A549 (cell line): ENCODE data around the gene BPI. TPM values are rescaled to one million over a fixed set of nuclear protein-coding genes. Genes with fewer than 3 reads are reported as not detected.
A peak's percentile ranks its signal among the peaks of the same experiment; 100 is the strongest.

ENCODE experiments used
- ATAC-seq, 2 experiments: fragments of 200-7000 bp in 1 of 2; fragments of >200 bp in 1 of 2; cut with Nextera tagmentation in 1 of 2; cut with Tn5 transposase in 1 of 2; 3 replicates each; pipeline versions ENCODE4 v1.8.0 to v1.9.1; 2018 to 2020; ENCODE audit warnings: mild to moderate bottlenecking in 1 of 2, moderate library complexity in 1 of 2
- CTCF ChIA-PET: fragments of 300-600 bp; sonication (Branson Sonifier 250); formaldehyde crosslinking; extraction: SDS; loops from one replicate; lab custom pipeline; 2021; ENCODE audit warnings: antibody characterized with exemption, inconsistent platforms; lab: Yijun Ruan, JAX
- POLR2A ChIA-PET: fragments of 350-600 bp; formaldehyde crosslinking; extraction: SDS; loops from one replicate; lab custom pipeline; 2021; ENCODE audit warnings: antibody characterized with exemption, inconsistent platforms; lab: Yijun Ruan, JAX
- DNase-seq, 2 experiments: peaks; one replicate each; pipeline versions ENCODE4 v3.0.0 to v3.0.0-alpha.2; 2011 to 2016; ENCODE audit warnings: low read depth in 1 of 2, low spot score in 1 of 2
- FAIRE-seq: peaks from 2 replicates; lab custom pipeline; 2011; peaks lifted over from hg19 to GRCh38; lab: Jason Lieb, UNC
- H3K27ac ChIP-seq, 2 experiments: fragments of >200 bp; sonication (Bioruptor Twin); formaldehyde crosslinking; 3 replicates each; pipeline ENCODE4 v1.5.1; 2016 to 2017
- H3K4me1 ChIP-seq: fragments of >200 bp; sonication (Bioruptor Twin); formaldehyde crosslinking; 3 replicates; pipeline ENCODE4 v1.6.1; 2016
- H3K4me2 ChIP-seq: fragments of >200 bp; sonication (Bioruptor Twin); formaldehyde crosslinking; 3 replicates; pipeline ENCODE4 v1.6.1; 2016
- H3K4me3 ChIP-seq: fragments of >200 bp; sonication (Bioruptor Twin); formaldehyde crosslinking; 3 replicates; pipeline ENCODE4 v1.5.1; 2016
- H3K9me3 ChIP-seq: fragments of >200 bp; sonication (Bioruptor Twin); formaldehyde crosslinking; 3 replicates; pipeline ENCODE4 v1.6.1; 2016
- BHLHE40 ChIP-seq: IDR thresholded peaks from 2 replicates; pipeline ENCODE4 v1.6.1; 2012; ENCODE audit warnings: low read depth, low read length, inconsistent platforms
- CBX2 ChIP-seq: fragments of 200-600 bp; sonication (generic); IDR thresholded peaks from 2 replicates; pipeline ENCODE4 v1.6.1; 2016; ENCODE audit warnings: low read depth, mild to moderate bottlenecking, borderline replicate concordance
- CEBPB ChIP-seq, 2 experiments: fragments of >200 bp in 1 of 2; sonication (Bioruptor Twin) in 1 of 2; formaldehyde crosslinking in 1 of 2; IDR thresholded peaks; 2 replicates each; pipeline ENCODE4 v1.6.1; 2012 to 2016
- CHD2 ChIP-seq: fragments of 150-350 bp; IDR thresholded peaks from 2 replicates; pipeline ENCODE4 v1.6.1; 2014; ENCODE audit warnings: low read length; ENCODE audit not compliant: partially characterized antibody
- EHF ChIP-seq: fragments of 250-450 bp; sonication (Bioruptor Pico); IDR thresholded peaks from 2 replicates; pipeline ENCODE4 v1.5.0; 2020; ENCODE audit warnings: mild to moderate bottlenecking
- FOSB ChIP-seq: fragments of 250-450 bp; sonication (Bioruptor Pico); IDR thresholded peaks from 2 replicates; pipeline ENCODE4 v1.5.0; 2020; ENCODE audit warnings: mild to moderate bottlenecking, moderate library complexity
- FOSL2 ChIP-seq, 2 experiments: fragments of 450-650 bp in 1 of 2; fragments of >200 bp in 1 of 2; sonication (Bioruptor Twin) in 1 of 2; formaldehyde crosslinking; IDR thresholded peaks; 2 replicates each; pipeline versions ENCODE4 v1.5.0 to v1.6.1; 2016 to 2020; ENCODE audit warnings: mild to moderate bottlenecking in 1 of 2, moderate library complexity in 1 of 2
- FOXS1 ChIP-seq: fragments of 250-450 bp; sonication (Bioruptor Pico); IDR thresholded peaks from 2 replicates; pipeline ENCODE4 v1.5.0; 2020; ENCODE audit warnings: mild to moderate bottlenecking, moderate library complexity
- GATA3 ChIP-seq: IDR thresholded peaks from 2 replicates; pipeline ENCODE4 v1.6.1; 2012; ENCODE audit warnings: borderline replicate concordance
- HDAC2 ChIP-seq: fragments of 200-600 bp; sonication (generic); IDR thresholded peaks from 2 replicates; pipeline ENCODE4 v1.6.1; 2016
- HOXB13 ChIP-seq: fragments of 250-450 bp; sonication (Bioruptor Pico); IDR thresholded peaks from 2 replicates; pipeline ENCODE4 v1.5.0; 2020; ENCODE audit warnings: low read depth, mild to moderate bottlenecking, moderate library complexity
- HOXB5 ChIP-seq: fragments of 250-450 bp; sonication (Bioruptor Pico); IDR thresholded peaks from 2 replicates; pipeline ENCODE4 v1.5.0; 2020; ENCODE audit warnings: mild to moderate bottlenecking, moderate library complexity
- KDM1A ChIP-seq: fragments of 200-600 bp; sonication (generic); IDR thresholded peaks from 2 replicates; pipeline ENCODE4 v1.6.1; 2016; ENCODE audit warnings: low read depth, mild to moderate bottlenecking
- MAFK ChIP-seq: fragments of 450-650 bp; IDR thresholded peaks from 2 replicates; pipeline ENCODE4 v1.6.1; 2014; ENCODE audit not compliant: partially characterized antibody
- MAZ ChIP-seq: fragments of 150-350 bp; IDR thresholded peaks from 2 replicates; pipeline ENCODE4 v1.6.1; 2014; ENCODE audit warnings: antibody characterized with exemption, low read depth, low read length, borderline replicate concordance
- MYC ChIP-seq: IDR thresholded peaks from 2 replicates; pipeline ENCODE4 v1.6.1; 2012; ENCODE audit warnings: mild to moderate bottlenecking, inconsistent platforms, low read length, improper control_type of control experiment, borderline replicate concordance
- NFE2L2 ChIP-seq: fragments of 150-350 bp; conservative IDR thresholded peaks from 2 replicates; pipeline ENCODE4 v1.6.1; 2014; ENCODE audit warnings: low read length
- NPAS2 ChIP-seq: fragments of 250-450 bp; sonication (Bioruptor Pico); IDR thresholded peaks from 2 replicates; pipeline ENCODE4 v1.8.0; 2022; ENCODE audit warnings: mild to moderate bottlenecking, moderate library complexity, borderline replicate concordance
- PHF8 ChIP-seq: fragments of 200-600 bp; sonication (generic); IDR thresholded peaks from 2 replicates; pipeline ENCODE4 v1.6.1; 2016; ENCODE audit warnings: low read depth, mild to moderate bottlenecking, antibody characterized with exemption, moderate library complexity, borderline replicate concordance
- RNF2 ChIP-seq: fragments of 200-600 bp; sonication (generic); IDR thresholded peaks from 2 replicates; pipeline ENCODE4 v1.6.1; 2016; ENCODE audit warnings: low read depth, mild to moderate bottlenecking, antibody characterized with exemption, moderate library complexity, borderline replicate concordance
- SMC3 ChIP-seq: fragments of >200 bp; sonication (Bioruptor Twin); formaldehyde crosslinking; IDR thresholded peaks from 3 replicates; pipeline ENCODE4 v1.6.1; 2018; ENCODE audit warnings: inconsistent platforms
- TP53 ChIP-seq: fragments of 250-450 bp; sonication (Bioruptor Pico); IDR thresholded peaks from 2 replicates; pipeline ENCODE4 v1.5.0; 2021; ENCODE audit warnings: mild to moderate bottlenecking, moderate library complexity
- ZFP36 ChIP-seq: fragments of 450-650 bp; IDR thresholded peaks from 2 replicates; pipeline ENCODE4 v1.6.1; 2014; ENCODE audit warnings: borderline replicate concordance; ENCODE audit not compliant: partially characterized antibody
- WGBS: methylation state at CpG from one replicate; pipeline ENCODE4 v1.1.6; 2017; ENCODE audit errors: missing lambda C conversion rate; 5-methylcytosine and 5-hydroxymethylcytosine counted together
- polyA plus RNA-seq, 4 experiments: library from polyadenylated mRNA; depleted of rRNA in 3 of 4; stranded (reverse); fragments of >200 nt; fragmentation: RNase III in 1 of 4; extraction: RNeasy Plus Mini Kit Qiagen cat#74134 plus additional on column Dnase treatment in 1 of 4; gene quantifications; 2 replicates in 3 of 4; 3 replicates in 1 of 4; pipeline ENCODE4 v1.2.3, GENCODE V29; 2011 to 2017
- TF ChIP-seq, protein P1 (sequence below): fragments of 200-600 bp; sonication (generic); IDR thresholded peaks from 2 replicates; pipeline ENCODE4 v1.6.1; 2016; ENCODE audit warnings: antibody characterized with exemption, mild to moderate bottlenecking, moderate library complexity
- TF ChIP-seq, protein P2 (sequence below): IDR thresholded peaks from 2 replicates; pipeline ENCODE4 v1.6.1; 2012

Gene BPI
- polyA plus RNA-seq, 2 of the 4 experiments (the other 2 are of a cell fraction) = not detected

DNA sequence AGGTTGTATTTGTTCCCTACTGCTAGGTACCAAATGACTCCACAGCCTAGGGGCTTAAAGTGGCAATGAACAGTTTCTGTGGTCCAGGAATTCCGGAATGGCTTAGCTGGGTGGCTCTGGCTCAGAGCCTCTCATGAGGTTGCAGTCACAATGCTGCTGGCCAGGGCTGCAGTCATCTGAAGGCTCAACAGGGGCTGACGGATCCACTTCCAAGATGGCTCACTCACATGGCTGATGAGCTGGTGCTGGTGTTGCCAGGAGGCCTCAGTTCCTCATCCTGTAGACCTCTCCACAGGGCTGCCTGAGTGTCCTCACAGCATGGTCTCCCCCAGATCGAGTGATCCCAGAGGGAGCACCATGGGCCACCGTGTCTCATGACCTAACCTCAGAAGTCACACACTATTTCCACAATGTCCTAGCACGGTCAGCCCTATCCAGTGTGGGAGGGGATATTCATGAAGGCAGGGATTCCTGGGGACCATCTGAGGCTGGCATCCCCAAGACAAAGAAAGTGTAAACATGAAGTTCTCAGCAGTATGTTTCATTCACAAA is 19.0 kb upstream of the BPI start (continued):
- TF ChIP-seq, protein P1, sequence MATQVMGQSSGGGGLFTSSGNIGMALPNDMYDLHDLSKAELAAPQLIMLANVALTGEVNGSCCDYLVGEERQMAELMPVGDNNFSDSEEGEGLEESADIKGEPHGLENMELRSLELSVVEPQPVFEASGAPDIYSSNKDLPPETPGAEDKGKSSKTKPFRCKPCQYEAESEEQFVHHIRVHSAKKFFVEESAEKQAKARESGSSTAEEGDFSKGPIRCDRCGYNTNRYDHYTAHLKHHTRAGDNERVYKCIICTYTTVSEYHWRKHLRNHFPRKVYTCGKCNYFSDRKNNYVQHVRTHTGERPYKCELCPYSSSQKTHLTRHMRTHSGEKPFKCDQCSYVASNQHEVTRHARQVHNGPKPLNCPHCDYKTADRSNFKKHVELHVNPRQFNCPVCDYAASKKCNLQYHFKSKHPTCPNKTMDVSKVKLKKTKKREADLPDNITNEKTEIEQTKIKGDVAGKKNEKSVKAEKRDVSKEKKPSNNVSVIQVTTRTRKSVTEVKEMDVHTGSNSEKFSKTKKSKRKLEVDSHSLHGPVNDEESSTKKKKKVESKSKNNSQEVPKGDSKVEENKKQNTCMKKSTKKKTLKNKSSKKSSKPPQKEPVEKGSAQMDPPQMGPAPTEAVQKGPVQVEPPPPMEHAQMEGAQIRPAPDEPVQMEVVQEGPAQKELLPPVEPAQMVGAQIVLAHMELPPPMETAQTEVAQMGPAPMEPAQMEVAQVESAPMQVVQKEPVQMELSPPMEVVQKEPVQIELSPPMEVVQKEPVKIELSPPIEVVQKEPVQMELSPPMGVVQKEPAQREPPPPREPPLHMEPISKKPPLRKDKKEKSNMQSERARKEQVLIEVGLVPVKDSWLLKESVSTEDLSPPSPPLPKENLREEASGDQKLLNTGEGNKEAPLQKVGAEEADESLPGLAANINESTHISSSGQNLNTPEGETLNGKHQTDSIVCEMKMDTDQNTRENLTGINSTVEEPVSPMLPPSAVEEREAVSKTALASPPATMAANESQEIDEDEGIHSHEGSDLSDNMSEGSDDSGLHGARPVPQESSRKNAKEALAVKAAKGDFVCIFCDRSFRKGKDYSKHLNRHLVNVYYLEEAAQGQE = no peak
- TF ChIP-seq FOSB (CRISPR knock-in tag) = no peak
- TF ChIP-seq HOXB13 = no peak
- TF ChIP-seq CBX2 = no peak
- TF ChIP-seq TP53 (CRISPR knock-in tag) = no peak

DNA sequence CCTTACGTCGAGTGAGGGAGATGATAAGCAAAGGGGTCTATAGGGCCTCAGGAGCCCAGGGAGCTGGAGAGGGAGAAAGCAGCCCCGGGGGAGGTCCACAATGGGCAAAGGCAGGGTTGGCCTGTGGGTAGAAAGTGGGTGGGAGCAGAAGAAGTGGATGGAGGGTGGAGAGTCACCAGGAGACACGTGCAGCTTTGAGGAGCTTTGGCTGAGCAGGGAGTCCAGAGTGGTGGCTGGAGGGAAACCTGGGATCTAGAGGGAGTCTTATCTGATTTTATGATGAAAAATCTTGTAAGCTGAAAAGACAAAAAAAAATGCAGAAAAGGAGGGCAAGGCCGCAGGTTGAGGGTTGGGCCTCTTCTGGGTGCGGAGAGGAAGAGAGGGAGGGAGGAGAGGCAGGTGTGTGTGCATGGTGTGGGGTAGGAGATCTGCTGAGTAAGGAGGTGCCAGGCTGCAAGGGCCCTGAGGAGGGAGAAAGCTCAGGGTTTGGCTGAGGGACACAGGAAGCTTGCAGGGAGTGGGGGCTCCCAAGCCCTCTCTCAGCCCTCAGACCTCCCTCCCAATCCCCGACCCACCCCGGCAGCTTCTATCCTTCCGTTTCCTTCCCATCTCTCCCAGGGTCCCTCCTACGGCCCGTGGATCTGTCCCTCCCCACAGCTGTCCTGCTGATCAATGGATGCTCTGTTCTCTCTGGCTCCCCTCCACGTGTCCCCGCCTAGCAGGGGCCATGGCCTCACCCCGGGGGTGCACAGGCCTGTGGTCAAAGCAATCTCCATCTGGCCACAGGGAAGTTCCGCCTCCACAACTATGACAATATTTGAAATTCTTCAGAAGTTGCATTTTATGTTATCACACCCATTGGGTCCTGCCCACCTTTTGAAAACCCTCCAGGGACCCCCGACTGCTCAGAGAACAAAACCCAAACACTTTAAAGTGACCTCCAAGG is 17.1 kb upstream of the BPI start:
- Histone ChIP-seq H3K27ac (peak overlapping the region in 1 of 2 experiments; percentile 15; a peak in 1 of 6 replicates), H3K4me2 (no peak overlapping the region), H3K9me3 (no peaks in the 10 kb centered on the region), H3K4me1 (no peaks in the 10 kb centered on the region), H3K4me3 (no peak overlapping the region)
- ChIA-PET CTCF (interaction anchor here (0.9 to 1.4 kb wide), 4 partner anchors 15 to 86 kb away, joined by 3 to 4 read pairs (median 3); no protein-coding TSS in a partner anchor), POLR2A (no interaction called here)
- 55% methylated on average over 16 of the region's 16 CpGs for WGBS
- DNase-seq = no peak
- TF ChIP-seq NFE2L2 (no peak), CEBPB (IDR thresholded peaks at IDR 0.05) (no peak), NPAS2 (CRISPR knock-in tag) (no peak), BHLHE40 (no peak), GATA3 (no peak), ZFP36 (no peak)
- no peak for FAIRE-seq
- no peak for ATAC-seq

DNA sequence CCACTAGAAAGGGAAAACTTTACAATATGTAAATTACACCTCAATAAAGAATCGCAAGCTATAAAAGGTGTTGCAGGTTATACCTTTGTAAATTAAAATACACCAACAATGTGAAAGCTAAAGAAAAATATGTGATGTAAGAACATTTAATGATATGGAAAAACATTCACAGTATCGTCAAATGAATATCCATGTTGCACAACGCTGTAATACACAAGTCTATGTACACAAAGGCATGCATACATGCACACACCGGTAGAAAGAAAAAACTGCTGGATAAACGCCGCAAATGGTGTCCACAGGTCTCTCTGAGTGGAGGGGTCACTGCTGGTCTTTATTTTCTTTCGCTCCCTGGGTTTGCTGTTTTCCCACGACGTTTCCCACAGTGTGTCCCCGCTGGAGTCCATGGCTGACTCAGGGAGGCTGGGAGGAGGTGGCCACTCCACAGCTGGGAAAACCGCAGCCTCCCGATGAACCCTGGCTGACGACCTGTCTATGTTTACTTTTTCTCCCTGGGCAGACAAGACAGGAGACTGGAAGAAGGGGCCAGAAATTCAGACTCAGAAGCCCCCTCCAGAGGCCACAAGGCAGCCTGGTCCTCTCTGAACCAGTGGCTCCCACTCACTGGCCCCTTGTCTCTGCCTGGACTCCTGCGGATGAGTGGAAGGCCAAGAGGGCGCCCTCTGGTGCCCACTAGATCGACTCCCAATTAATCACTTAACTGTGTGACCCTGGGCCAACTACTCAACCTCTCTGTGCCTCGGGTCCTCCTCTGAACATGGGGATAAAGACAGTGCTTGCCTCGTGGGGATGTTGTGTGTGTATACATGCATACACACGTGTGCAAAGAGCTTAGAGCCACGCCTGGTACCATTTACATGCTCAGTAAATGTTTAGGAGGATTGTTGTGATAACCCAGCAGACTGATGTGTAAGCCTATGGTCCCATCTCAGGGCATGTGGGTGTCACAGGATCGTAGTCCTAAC is 12.8 kb upstream of the BPI start:
- Histone ChIP-seq H3K4me2 (peak overlapping the region; percentile 81), H3K27ac (peak overlapping the region; percentile 52 to 71), H3K4me3 (peak overlapping the region; percentile 45), H3K9me3 (no peaks in the 10 kb centered on the region), H3K4me1 (no peaks in the 10 kb centered on the region)
- no peak for FAIRE-seq
- WGBS = 11% methylated on average over 20 of the region's 21 CpGs
- ChIA-PET POLR2A (interaction anchor here (0.6 kb wide), 1 partner anchor 169 kb away, joined by 3 read pairs; no protein-coding TSS in a partner anchor), CTCF (interaction anchor here (0.6 to 3.1 kb wide), 35 partner anchors 10 to 1372 kb away, joined by 3 to 39 read pairs (median 4); partner anchors contain the start of genes BPI and VSTM2L)
- ATAC-seq = peak; percentile 93 to 96
- peak; percentile 82 to 87 for DNase-seq
- no peak for TF ChIP-seq PHF8
- no peak for TF ChIP-seq BHLHE40
- TF ChIP-seq HOXB13 = no peak
- TF ChIP-seq MAZ = no peak
- TF ChIP-seq, protein P2, sequence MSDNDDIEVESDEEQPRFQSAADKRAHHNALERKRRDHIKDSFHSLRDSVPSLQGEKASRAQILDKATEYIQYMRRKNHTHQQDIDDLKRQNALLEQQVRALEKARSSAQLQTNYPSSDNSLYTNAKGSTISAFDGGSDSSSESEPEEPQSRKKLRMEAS = peak; percentile 25; the same call in 1 of the 2 replicates
- no peak for TF ChIP-seq HDAC2
- peak; percentile 97 for TF ChIP-seq ZFP36
- peak; percentile 83 for TF ChIP-seq SMC3
- no peak for TF ChIP-seq CHD2
- TF ChIP-seq GATA3 = no peak
- TF ChIP-seq FOSL2 (IDR thresholded peaks at IDR 0.05) = no peak
- peak; percentile 48; the same call in 1 of the 2 replicates for TF ChIP-seq FOSL2 (CRISPR knock-in tag; IDR thresholded peaks at IDR 0.05)
- TF ChIP-seq KDM1A = no peak
- 0 out of 2 replicates have a peak, but pooled peaks have one; percentile 54 for TF ChIP-seq HOXB5 (CRISPR knock-in tag)
- no peak for TF ChIP-seq EHF (CRISPR knock-in tag)
- TF ChIP-seq RNF2 = no peak
- TF ChIP-seq FOXS1 (CRISPR knock-in tag) = no peak
- no peak for TF ChIP-seq MYC
- TF ChIP-seq MAFK = no peak
